Activated T-helper 1 cell treated with anti-CD3 and anti-CD28 coated beads, Interleukin-12 subunit alpha, Interleukin-12 subunit beta, Interleukin-2, Interleukin-4 antibody, amounts not matched to agents 30 ng/mL and 10 ng/mL and 1 ng/mL, durations not matched to agents 14 hours and 24 hours and 36 hours (primary cell): ENCODE measurements around the gene RUNDC3A. TPM values are rescaled to one million over a fixed set of nuclear protein-coding genes. Genes with fewer than 3 reads are reported as not detected.
"Not testable (repeated sequence)": the region's sequence is repeated elsewhere in the genome, so short reads cannot be mapped to it uniquely, and the experiment has no call there.

Experiments
- DNase-seq: peaks from one replicate; pipeline ENCODE4 v3.0.0; 2021; ENCODE audit warnings: low spot score
- H3K27ac Mint-ChIP-seq: one replicate; pipeline ENCODE4 v1.8.0; 2021; ENCODE audit warnings: mild to moderate bottlenecking, mixed read lengths
- H3K27me3 Mint-ChIP-seq: one replicate; pipeline ENCODE4 v1.8.0; 2022; ENCODE audit warnings: mild to moderate bottlenecking, moderate library complexity, mixed read lengths; ENCODE audit not compliant: insufficient read depth
- H3K36me3 Mint-ChIP-seq: one replicate; pipeline ENCODE4 v1.8.0; 2021; ENCODE audit warnings: low read depth, mixed read lengths
- H3K4me1 Mint-ChIP-seq: one replicate; pipeline ENCODE4 v1.8.0; 2021; ENCODE audit warnings: low read depth, mixed read lengths
- H3K4me3 Mint-ChIP-seq: one replicate; pipeline ENCODE4 v1.8.0; 2021; ENCODE audit warnings: mild to moderate bottlenecking, moderate library complexity, mixed read lengths
- H3K9me3 Mint-ChIP-seq: one replicate; pipeline ENCODE4 v1.8.0; 2021; ENCODE audit warnings: mixed read lengths
- intact Hi-C: fragments of 100-400 bp; cut with micrococcal nuclease; formaldehyde crosslinking; loops from one replicate; pipeline ENCODE4 v1.15.1; 2024
- total RNA-seq: library from RNA; stranded (reverse); gene quantifications from 2 replicates; pipeline ENCODE4 v1.2.3, GENCODE V29; 2022

The RUNDC3A gene
- total RNA-seq, 1 donor from 2014 or later = 0.13 TPM

DNA sequence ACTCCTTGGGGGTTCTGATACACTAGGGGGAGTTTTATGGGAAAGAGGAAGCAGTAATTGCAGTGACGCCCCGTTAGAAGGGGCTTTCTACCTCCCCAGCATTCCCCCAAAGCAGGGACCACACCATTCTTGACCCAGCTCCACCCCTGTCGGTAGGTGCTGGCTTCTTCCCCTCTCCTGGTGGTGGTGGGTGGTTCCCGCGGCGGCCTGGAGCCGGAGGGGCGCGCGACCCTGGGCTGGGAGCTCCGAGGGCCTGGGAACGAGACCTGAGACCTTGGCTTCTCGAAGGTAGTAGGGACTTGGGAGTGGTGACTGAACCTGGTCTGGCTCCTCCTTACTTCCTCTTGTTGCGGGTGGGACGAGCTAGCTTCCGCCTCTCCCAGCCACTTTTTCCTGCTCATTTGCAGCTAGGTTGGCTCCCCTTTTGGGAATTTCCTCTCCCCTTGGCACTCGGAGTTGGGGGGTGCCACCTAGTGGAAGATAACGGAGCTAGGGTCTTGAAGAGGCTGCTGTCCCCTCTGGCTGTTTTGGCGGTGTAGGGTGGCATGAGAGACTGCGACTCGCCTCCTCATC is 37.1 kb downstream of the RUNDC3A start:
- peaks cover 27% of the 10 kb centered on the region for H3K4me1 Mint-ChIP-seq
- intact Hi-C loops = loop anchor here (1.0 to 5.0 kb wide), 9 partner anchors 14 to 279 kb away; partner anchors contain the start of genes FAM171A2, G6PC3, HDAC5 and LSM12
- peak overlapping the region; percentile 93 for H3K4me3 Mint-ChIP-seq
- DNase-seq = no peak
- H3K27ac Mint-ChIP-seq = peak overlapping the region; percentile 84
- no peaks in the 10 kb centered on the region for H3K9me3 Mint-ChIP-seq
- H3K27me3 Mint-ChIP-seq = peaks cover 9% of the 10 kb centered on the region
- H3K36me3 Mint-ChIP-seq = peaks cover 4% of the 10 kb centered on the region

GRCh38 chr17:44346064-44346844 is 37.9 kb downstream of the RUNDC3A start:
- Mint-ChIP-seq H3K4me3 (peak overlapping the region; percentile 93), H3K36me3 (peaks cover 4% of the 10 kb centered on the region), H3K4me1 (peaks cover 27% of the 10 kb centered on the region), H3K27me3 (peaks cover 3% of the 10 kb centered on the region), H3K27ac (no peak overlapping the region), H3K9me3 (no peaks in the 10 kb centered on the region)
- DNase-seq = no peak
- intact Hi-C loops = loop anchor here (5.0 kb wide), 1 partner anchor 224 kb away; the partner anchor contains the start of gene HDAC5

GRCh38 chr17:44347206-44348055 is 39.0 kb downstream of the RUNDC3A start:
- not testable (repeated sequence) for H3K36me3 Mint-ChIP-seq, DNase-seq, H3K27ac Mint-ChIP-seq, H3K9me3 Mint-ChIP-seq, H3K27me3 Mint-ChIP-seq
- Mint-ChIP-seq H3K4me1 (peaks cover 27% of the 10 kb centered on the region), H3K4me3 (peak overlapping the region; percentile 26)
- intact Hi-C loops = loop anchor here (5.0 kb wide), 1 partner anchor 225 kb away; the partner anchor contains the start of gene HDAC5

- peaks cover 2% of the 10 kb centered on the region for H3K27me3 Mint-ChIP-seq
- no peaks in the 10 kb centered on the region for H3K9me3 Mint-ChIP-seq
- intact Hi-C loops = loop anchor here (5.0 kb wide), 1 partner anchor 226 kb away; the partner anchor contains the start of gene HDAC5
- no peak overlapping the region for H3K27ac Mint-ChIP-seq
- peaks cover 7% of the 10 kb centered on the region for H3K36me3 Mint-ChIP-seq
- no peak overlapping the region for H3K4me3 Mint-ChIP-seq
- peaks cover 27% of the 10 kb centered on the region for H3K4me1 Mint-ChIP-seq
- DNase-seq = no peak
These were observed 40.0 kb downstream of the RUNDC3A start for GRCh38 chr17:44348234-44348987.

- H3K4me3 Mint-ChIP-seq = no peak overlapping the region
- peaks cover 7% of the 10 kb centered on the region for H3K36me3 Mint-ChIP-seq
- DNase-seq = no peak
- intact Hi-C loops = loop anchor here (5.0 kb wide), 1 partner anchor 227 kb away; the partner anchor contains the start of gene HDAC5
- no peaks in the 10 kb centered on the region for H3K9me3 Mint-ChIP-seq
- H3K27ac Mint-ChIP-seq = no peak overlapping the region
- H3K4me1 Mint-ChIP-seq = peaks cover 27% of the 10 kb centered on the region
- H3K27me3 Mint-ChIP-seq = no peaks in the 10 kb centered on the region
These were observed 40.6 kb downstream of the RUNDC3A start for GRCh38 chr17:44348988-44349364.

DNA sequence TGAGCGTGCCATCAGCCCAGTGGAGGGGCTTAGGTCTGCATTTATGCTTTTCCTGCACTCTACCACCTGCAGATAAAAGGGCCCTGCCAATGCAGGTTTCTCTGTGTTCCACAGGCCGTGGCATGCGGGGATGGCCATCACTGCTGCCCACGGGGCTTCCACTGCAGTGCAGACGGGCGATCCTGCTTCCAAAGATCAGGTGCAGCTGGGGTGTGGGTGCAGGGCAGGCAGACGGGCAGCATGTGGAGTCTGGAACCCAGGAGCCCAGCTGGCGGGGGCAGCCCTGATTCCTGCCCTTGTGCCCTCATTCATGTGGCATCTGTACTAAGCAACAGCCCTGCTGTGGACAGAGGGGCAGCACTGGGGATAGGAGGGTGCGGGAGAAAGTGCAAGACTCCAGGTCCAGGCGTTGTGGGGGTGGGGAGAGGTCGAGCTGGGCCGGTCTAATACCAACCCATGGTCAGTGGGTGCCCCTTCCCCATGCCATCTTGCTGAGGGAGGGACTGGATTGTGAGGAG is 41.2 kb downstream of the RUNDC3A start:
- Mint-ChIP-seq H3K9me3 (no peaks in the 10 kb centered on the region), H3K4me3 (no peak overlapping the region), H3K4me1 (peaks cover 27% of the 10 kb centered on the region), H3K27ac (no peak overlapping the region), H3K27me3 (no peaks in the 10 kb centered on the region), H3K36me3 (peaks cover 7% of the 10 kb centered on the region)
- intact Hi-C loops = loop anchor here (5.0 kb wide), 1 partner anchor 227 kb away; the partner anchor contains the start of gene HDAC5
- no peak for DNase-seq

DNA sequence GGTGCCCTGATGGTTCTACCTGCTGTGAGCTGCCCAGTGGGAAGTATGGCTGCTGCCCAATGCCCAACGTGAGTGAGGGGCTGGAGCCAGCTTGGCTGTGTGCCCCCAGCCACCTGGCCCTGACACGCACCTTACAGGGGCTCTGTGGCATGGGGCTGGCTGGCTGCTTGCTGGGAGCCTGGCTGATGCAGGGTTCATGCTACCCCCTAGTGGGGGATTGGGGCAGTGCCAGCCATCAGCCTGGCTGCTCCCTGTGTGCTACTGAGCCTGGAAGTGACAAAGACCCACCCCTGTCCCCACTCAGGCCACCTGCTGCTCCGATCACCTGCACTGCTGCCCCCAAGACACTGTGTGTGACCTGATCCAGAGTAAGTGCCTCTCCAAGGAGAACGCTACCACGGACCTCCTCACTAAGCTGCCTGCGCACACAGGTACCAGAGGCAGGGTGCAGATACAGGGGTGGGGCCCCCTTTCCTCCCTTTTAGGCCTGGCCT is 42.4 kb downstream of the RUNDC3A start:
- no peak overlapping the region for H3K27ac Mint-ChIP-seq
- intact Hi-C loops = no loop called here

GRCh38 chr17:44351464-44351863 is 43.1 kb downstream of the RUNDC3A start:
- intact Hi-C loops = no loop called here
- peaks cover 10% of the 10 kb centered on the region for H3K4me1 Mint-ChIP-seq
- H3K27ac Mint-ChIP-seq = no peak overlapping the region
- H3K4me3 Mint-ChIP-seq = no peak overlapping the region
- H3K27me3 Mint-ChIP-seq = peaks cover 6% of the 10 kb centered on the region
- no peaks in the 10 kb centered on the region for H3K9me3 Mint-ChIP-seq
- peaks cover 7% of the 10 kb centered on the region for H3K36me3 Mint-ChIP-seq
- no peak for DNase-seq

More for the DNA sequence above, 42.4 kb downstream of the RUNDC3A start:
- Mint-ChIP-seq H3K27me3 (peaks cover 6% of the 10 kb centered on the region), H3K9me3 (no peaks in the 10 kb centered on the region), H3K4me3 (no peak overlapping the region), H3K36me3 (peaks cover 7% of the 10 kb centered on the region), H3K4me1 (peaks cover 15% of the 10 kb centered on the region)
- DNase-seq = peak; percentile 60

- H3K4me3 Mint-ChIP-seq = peak overlapping the region; percentile 19
- peaks cover 10% of the 10 kb centered on the region for H3K4me1 Mint-ChIP-seq
- peaks cover 7% of the 10 kb centered on the region for H3K36me3 Mint-ChIP-seq
- intact Hi-C loops = no loop called here
- H3K27me3 Mint-ChIP-seq = peaks cover 6% of the 10 kb centered on the region
- DNase-seq = no peak
- H3K27ac Mint-ChIP-seq = no peak overlapping the region
- no peaks in the 10 kb centered on the region for H3K9me3 Mint-ChIP-seq
These were observed 43.8 kb downstream of the RUNDC3A start for GRCh38 chr17:44351961-44352827.

- Mint-ChIP-seq H3K4me1 (peaks cover 8% of the 10 kb centered on the region), H3K27me3 (peaks cover 6% of the 10 kb centered on the region), H3K36me3 (peaks cover 7% of the 10 kb centered on the region), H3K9me3 (no peaks in the 10 kb centered on the region), H3K4me3 (peak overlapping the region; percentile 70), H3K27ac (peak overlapping the region; percentile 44)
- intact Hi-C loops = no loop called here
- no peak for DNase-seq
These were observed 44.6 kb downstream of the RUNDC3A start for GRCh38 chr17:44352828-44353671.
